H1 (cell line): ENCODE results near the gene ZACN.

Experiments
- CTCF ChIP-seq, 3 experiments: IDR thresholded peaks; 1 replicate in 2 of 3; 2 replicates in 1 of 3; pipeline versions ENCODE4 v1.5.1 to v1.6.1; 2011; ENCODE audit warnings: low read length in 3 of 3, mild to moderate bottlenecking in 3 of 3, inconsistent platforms in 2 of 3, low read depth in 1 of 3, moderate library complexity in 1 of 3; ENCODE audit not compliant: insufficient read depth in 1 of 3; ENCODE audit errors: control extremely low read depth in 1 of 3
- EZH2 ChIP-seq: fragments of 200-600 bp; sonication (generic); IDR thresholded peaks from 2 replicates; pipeline ENCODE4 v1.7.1; 2012; ENCODE audit warnings: low read depth, mild to moderate bottlenecking, moderate library complexity, low read length, inconsistent platforms; ENCODE audit not compliant: severe bottlenecking
- MAFK ChIP-seq: IDR thresholded peaks from 2 replicates; pipeline ENCODE4 v1.6.1; 2012; ENCODE audit warnings: low read depth, mild to moderate bottlenecking, improper control_type of control experiment, low read length
- ZNF274 ChIP-seq: IDR thresholded peaks from 2 replicates; pipeline ENCODE4 v1.7.0; 2012; ENCODE audit warnings: low read length, borderline replicate concordance; ENCODE audit errors: extremely low read depth

DNA sequence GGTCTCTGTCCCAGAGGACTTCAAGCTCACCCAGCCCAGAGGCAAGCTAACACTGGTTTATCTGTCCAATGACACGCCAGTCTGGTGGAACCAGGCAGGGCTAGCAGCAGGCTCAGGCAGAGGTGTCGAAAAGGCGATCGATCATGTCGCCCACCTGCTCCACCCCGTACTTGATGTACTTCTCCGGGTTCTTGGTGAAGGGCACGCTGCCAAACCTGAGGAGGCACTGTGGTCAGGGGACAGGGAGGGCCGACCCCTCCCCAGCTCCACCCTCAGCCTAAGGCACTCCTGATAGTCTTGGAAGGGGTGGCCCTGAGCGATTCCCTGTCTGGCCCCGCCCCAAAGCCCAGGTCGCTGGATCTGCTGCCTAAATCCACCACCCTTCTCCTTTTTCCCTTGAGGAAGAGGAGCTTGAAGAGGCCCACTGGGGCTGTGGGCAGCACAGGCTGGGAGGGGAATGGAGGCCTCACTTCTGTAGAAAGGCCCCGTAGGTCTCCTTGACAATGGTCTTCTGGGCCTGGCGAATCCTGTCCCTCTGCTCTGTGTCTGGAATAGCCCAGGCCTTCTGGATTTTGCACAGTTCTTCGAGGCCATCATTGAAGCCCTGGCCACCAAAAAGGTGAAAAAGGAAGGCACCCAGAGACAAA lies 4.7 kb downstream of the ZACN start:
- TF ChIP-seq CTCF (IDR thresholded peaks at IDR 0.05; ENCODE audit: control extremely low read depth in 1 of 3, insufficient read depth in 1 of 3, low read depth in 1 of 3, low read length in 3 of 3) (no peak), EZH2 (no peak), MAFK (no peak), ZNF274 (no peak)
